HL-60 (cell line): ENCODE data around the gene CDCA5.

Source experiments
- DNase-seq, 2 experiments: peaks; one replicate each; pipeline ENCODE4 v3.0.0-alpha.2; 2010 to 2020; ENCODE audit warnings: low read depth in 1 of 2, low spot score in 1 of 2
- H3K27ac ChIP-seq: fragments of 250-450 bp; sonication (Bioruptor Pico); replicated peaks from 2 replicates; pipeline ENCODE4 v1.5.1; 2020; ENCODE audit warnings: mild to moderate bottlenecking, moderate library complexity
- H3K27me3 ChIP-seq: fragments of 250-450 bp; sonication (Bioruptor Pico); 2 replicates; pipeline ENCODE4 v1.5.1; 2021; ENCODE audit warnings: mild to moderate bottlenecking, moderate library complexity; ENCODE audit not compliant: insufficient read depth, poor library complexity, severe bottlenecking
- H3K4me3 ChIP-seq: replicated peaks from 2 replicates; pipeline ENCODE4 v1.5.1; 2011; ENCODE audit warnings: mild to moderate bottlenecking, control low read depth, low read length; ENCODE audit not compliant: insufficient read depth
- GABPA ChIP-seq: IDR thresholded peaks from 2 replicates; pipeline ENCODE4 v1.6.1; 2012; ENCODE audit warnings: low read depth
- POLR2AphosphoS5 ChIP-seq: IDR thresholded peaks from 2 replicates; pipeline ENCODE4 v1.6.1; 2012; ENCODE audit warnings: low read depth
- SPI1 ChIP-seq: IDR thresholded peaks from 2 replicates; pipeline ENCODE4 v1.6.1; 2012; ENCODE audit warnings: low read depth, mild to moderate bottlenecking, borderline replicate concordance
- TF ChIP-seq, protein P1 (sequence below): IDR thresholded peaks from one replicate; pipeline ENCODE4 v1.5.1; 2011; ENCODE audit warnings: low read length, control low read depth, inconsistent platforms; ENCODE audit not compliant: insufficient read depth
- TF ChIP-seq, protein P2 (sequence below): IDR thresholded peaks from 2 replicates; pipeline ENCODE4 v1.6.1; 2012; ENCODE audit warnings: low read depth; ENCODE audit not compliant: insufficient replicate concordance

Gene CDCA5

DNA sequence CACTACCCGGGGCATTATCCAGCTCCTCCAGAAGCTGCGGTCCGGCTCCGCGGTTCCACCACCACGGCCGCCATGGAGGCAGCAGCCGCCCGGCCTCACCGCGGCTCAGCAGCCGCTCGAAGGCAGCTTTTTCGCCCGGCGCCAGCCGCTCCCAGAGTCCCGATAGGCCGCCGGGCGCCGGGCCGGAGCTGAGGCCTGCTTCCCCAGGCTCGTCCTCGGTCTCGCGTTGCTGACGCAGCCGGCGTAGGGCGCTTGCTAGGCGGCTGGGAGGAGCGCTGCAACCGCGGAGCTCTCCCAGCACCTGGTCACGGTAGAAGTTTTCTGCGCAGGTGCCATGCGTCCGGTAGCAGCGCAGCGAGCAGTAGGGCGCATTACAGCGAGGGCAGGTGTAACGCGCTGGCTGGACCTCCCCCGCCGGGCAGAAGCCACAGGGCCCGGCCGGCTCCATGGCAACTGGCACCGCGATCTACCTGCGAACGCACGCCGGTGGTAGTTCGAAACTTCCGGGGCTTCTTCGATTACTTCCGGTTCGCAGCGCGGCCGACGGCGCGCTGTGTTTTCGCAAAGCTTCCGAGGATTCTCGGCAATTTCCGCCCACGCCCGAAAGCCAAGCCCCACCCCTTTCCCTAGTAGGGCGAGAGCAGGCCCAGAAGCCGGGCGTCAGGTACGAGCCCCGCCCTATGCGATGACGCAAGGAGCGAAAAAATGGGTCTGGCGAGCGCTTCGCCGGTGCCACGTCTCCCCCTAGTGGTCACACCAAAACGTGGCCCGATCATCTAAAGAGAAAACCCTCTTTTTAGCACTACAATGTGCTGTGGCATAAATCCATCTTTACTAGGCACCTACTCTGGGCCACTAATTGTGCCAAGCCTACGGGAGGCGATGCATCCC lies 33.6 kb upstream of the CDCA5 start, which contains the start of gene ZNHIT2:
ZNHIT2 (minus strand) TSS at position 496 of the 891 bp plus-strand sequence; CDS start at position 448, 48 bp downstream.
- H3K27ac ChIP-seq = peak within 1 kb of the TSS; percentile 83
- peak within 1 kb of the TSS; percentile 86 for H3K4me3 ChIP-seq
- H3K27me3 ChIP-seq = no peaks in the 10 kb centered on the region
- TF ChIP-seq SPI1 (no peak), POLR2AphosphoS5 (peak; percentile 96), GABPA (peak; percentile 96)
- TF ChIP-seq, protein P1, sequence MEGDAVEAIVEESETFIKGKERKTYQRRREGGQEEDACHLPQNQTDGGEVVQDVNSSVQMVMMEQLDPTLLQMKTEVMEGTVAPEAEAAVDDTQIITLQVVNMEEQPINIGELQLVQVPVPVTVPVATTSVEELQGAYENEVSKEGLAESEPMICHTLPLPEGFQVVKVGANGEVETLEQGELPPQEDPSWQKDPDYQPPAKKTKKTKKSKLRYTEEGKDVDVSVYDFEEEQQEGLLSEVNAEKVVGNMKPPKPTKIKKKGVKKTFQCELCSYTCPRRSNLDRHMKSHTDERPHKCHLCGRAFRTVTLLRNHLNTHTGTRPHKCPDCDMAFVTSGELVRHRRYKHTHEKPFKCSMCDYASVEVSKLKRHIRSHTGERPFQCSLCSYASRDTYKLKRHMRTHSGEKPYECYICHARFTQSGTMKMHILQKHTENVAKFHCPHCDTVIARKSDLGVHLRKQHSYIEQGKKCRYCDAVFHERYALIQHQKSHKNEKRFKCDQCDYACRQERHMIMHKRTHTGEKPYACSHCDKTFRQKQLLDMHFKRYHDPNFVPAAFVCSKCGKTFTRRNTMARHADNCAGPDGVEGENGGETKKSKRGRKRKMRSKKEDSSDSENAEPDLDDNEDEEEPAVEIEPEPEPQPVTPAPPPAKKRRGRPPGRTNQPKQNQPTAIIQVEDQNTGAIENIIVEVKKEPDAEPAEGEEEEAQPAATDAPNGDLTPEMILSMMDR = peak; percentile 80
- TF ChIP-seq, protein P2, sequence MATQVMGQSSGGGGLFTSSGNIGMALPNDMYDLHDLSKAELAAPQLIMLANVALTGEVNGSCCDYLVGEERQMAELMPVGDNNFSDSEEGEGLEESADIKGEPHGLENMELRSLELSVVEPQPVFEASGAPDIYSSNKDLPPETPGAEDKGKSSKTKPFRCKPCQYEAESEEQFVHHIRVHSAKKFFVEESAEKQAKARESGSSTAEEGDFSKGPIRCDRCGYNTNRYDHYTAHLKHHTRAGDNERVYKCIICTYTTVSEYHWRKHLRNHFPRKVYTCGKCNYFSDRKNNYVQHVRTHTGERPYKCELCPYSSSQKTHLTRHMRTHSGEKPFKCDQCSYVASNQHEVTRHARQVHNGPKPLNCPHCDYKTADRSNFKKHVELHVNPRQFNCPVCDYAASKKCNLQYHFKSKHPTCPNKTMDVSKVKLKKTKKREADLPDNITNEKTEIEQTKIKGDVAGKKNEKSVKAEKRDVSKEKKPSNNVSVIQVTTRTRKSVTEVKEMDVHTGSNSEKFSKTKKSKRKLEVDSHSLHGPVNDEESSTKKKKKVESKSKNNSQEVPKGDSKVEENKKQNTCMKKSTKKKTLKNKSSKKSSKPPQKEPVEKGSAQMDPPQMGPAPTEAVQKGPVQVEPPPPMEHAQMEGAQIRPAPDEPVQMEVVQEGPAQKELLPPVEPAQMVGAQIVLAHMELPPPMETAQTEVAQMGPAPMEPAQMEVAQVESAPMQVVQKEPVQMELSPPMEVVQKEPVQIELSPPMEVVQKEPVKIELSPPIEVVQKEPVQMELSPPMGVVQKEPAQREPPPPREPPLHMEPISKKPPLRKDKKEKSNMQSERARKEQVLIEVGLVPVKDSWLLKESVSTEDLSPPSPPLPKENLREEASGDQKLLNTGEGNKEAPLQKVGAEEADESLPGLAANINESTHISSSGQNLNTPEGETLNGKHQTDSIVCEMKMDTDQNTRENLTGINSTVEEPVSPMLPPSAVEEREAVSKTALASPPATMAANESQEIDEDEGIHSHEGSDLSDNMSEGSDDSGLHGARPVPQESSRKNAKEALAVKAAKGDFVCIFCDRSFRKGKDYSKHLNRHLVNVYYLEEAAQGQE = no peak
- peak; percentile 98 to 100 for DNase-seq

DNA sequence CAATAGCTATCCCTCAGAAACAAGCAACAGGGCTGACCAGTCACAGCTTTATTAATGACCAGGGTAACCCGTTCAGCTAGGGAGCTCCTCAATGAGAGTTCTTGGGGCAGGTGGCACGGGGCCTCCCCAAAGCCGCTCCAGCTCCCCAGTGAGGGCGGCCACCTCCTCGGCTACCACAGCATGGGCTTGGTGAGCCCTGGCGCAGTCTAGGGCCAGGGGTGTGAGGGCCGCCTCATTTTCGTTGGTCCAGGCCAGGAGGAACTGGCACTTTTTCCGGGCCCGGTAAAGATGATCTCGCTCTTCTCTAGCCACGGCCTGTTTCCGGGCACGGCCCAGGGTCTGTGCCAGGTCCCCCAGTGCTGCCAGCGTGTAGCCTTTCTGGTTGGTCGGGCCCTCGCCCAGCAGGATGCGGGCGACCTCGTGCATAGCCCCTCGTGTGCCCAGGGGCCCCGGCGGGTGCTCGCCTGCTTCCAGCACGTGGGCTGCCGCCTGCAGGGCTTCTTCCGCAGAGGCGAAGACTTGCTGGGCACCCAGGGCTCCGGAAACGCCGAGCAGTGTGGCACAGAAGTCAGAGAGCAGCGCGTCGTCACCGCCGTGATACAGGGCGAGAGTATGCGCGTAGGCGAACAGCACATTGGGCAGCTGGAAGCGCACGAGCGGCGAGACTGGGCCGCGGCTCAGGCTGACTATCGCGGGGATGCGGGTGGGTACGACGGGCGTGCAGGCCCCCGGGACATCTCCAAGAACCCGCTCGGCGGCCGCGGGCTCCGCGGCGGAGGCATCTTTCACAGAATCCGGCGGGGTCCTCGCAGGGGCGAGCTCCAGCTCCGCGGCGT lies 32.7 kb upstream of the CDCA5 start:
- peak overlapping the region; percentile 83 for H3K27ac ChIP-seq
- H3K4me3 ChIP-seq = peak overlapping the region; percentile 86
- peak; percentile 51 to 64 for DNase-seq
- no peaks in the 10 kb centered on the region for H3K27me3 ChIP-seq
- no peak for TF ChIP-seq SPI1
- TF ChIP-seq POLR2AphosphoS5 = peak; percentile 55; the same call in 1 of the 2 replicates
- 0 out of 2 replicates have a peak, but pooled peaks have one; percentile 19 for TF ChIP-seq GABPA
- TF ChIP-seq, protein P1 = no peak

DNA sequence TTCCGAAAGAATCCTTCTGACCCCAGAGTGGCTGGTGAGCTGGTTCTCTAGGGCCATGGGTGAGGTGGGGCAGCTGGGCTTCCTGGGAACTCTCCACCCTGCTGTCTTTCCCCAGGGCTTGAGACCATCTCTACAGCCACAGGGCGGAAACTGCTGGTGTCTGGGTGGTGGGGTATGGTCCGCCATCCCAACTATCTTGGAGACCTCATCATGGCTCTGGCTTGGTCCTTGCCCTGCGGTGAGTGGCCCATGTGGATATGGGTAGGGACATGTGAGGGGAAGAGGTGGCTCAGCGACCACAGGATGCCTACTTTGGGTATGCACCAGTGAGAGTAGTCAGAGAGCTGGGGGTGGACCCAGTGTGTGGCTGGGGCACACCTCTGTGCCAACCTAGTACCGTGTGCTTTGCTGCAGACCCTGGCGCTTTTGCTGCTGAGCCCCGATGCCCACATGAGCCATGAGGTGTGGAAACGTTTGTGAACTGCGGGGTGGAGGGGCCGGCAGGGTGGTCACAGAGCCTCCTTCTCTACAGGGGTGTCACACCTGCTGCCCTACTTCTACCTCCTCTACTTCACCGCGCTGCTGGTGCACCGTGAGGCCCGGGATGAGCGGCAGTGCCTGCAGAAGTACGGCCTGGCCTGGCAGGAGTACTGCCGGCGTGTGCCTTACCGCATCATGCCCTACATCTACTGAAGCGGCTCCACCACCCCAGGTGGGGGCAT lies 31.7 kb upstream of the CDCA5 start:
- H3K27ac ChIP-seq = no peak overlapping the region

More for the DNA sequence above, 31.7 kb upstream of the CDCA5 start:
- H3K4me3 ChIP-seq = no peak overlapping the region
- no peak for DNase-seq
- no peak for TF ChIP-seq POLR2AphosphoS5
- TF ChIP-seq, protein P1 = no peak
- TF ChIP-seq SPI1 = no peak
- no peak for TF ChIP-seq GABPA
- TF ChIP-seq, protein P2 = no peak
- no peaks in the 10 kb centered on the region for H3K27me3 ChIP-seq
